DOHH2 (cell line): ENCODE results near the gene CACNA1I.

ENCODE experiments used
- H3F3A ChIP-seq: fragments of 200-600 bp; sonication (generic), shearing (Covaris generic); 2 replicates; pipeline ENCODE4 v1.6.0; 2016; ENCODE audit warnings: antibody characterized with exemption, mild to moderate bottlenecking; ENCODE audit not compliant: control insufficient read depth, insufficient read depth
- H3K27ac ChIP-seq: fragments of 200-600 bp; sonication (generic); 2 replicates; pipeline ENCODE4 v1.5.1; 2014; ENCODE audit warnings: low read depth, mild to moderate bottlenecking, low read length, moderate library complexity
- H3K27me3 ChIP-seq: fragments of 200-600 bp; sonication (generic); 2 replicates; pipeline ENCODE4 v1.6.1; 2014; ENCODE audit warnings: mild to moderate bottlenecking, low read length, mixed read lengths; ENCODE audit not compliant: control insufficient read depth
- H3K36me3 ChIP-seq: fragments of 200-600 bp; sonication (generic); 2 replicates; pipeline ENCODE4 v1.6.1; 2014; ENCODE audit warnings: mild to moderate bottlenecking, low read length, moderate library complexity, mixed read lengths; ENCODE audit not compliant: control insufficient read depth
- H3K4me1 ChIP-seq: fragments of 200-600 bp; sonication (generic); 2 replicates; pipeline ENCODE4 v1.6.1; 2014; ENCODE audit warnings: mild to moderate bottlenecking, low read length, mixed read lengths; ENCODE audit not compliant: control insufficient read depth
- H3K4me2 ChIP-seq: fragments of 200-600 bp; sonication (generic); 2 replicates; pipeline ENCODE4 v1.6.0; 2014; ENCODE audit warnings: mild to moderate bottlenecking, low read length, moderate library complexity
- H3K4me3 ChIP-seq: fragments of 200-600 bp; sonication (generic); 2 replicates; pipeline ENCODE4 v1.5.1; 2014; ENCODE audit warnings: mild to moderate bottlenecking, low read length, mixed read lengths
- H3K79me2 ChIP-seq: fragments of 200-600 bp; sonication (generic); 2 replicates; pipeline ENCODE4 v1.6.1; 2014; ENCODE audit warnings: mild to moderate bottlenecking, low read length, mixed read lengths; ENCODE audit not compliant: control insufficient read depth
- H3K9me2 ChIP-seq: fragments of 200-600 bp; sonication (generic); replicated peaks from 2 replicates; pipeline ENCODE4 v1.6.1; 2014; ENCODE audit warnings: mild to moderate bottlenecking, low read length, mixed read lengths; ENCODE audit not compliant: control insufficient read depth
- H3K9me3 ChIP-seq: fragments of 200-600 bp; sonication (generic); 2 replicates; pipeline ENCODE4 v1.6.1; 2014; ENCODE audit warnings: antibody characterized with exemption, low read length, mixed read lengths; ENCODE audit not compliant: control insufficient read depth, insufficient read depth
- H4K20me1 ChIP-seq: fragments of 200-600 bp; sonication (generic); 2 replicates; pipeline ENCODE4 v1.6.0; 2014; ENCODE audit warnings: low read depth, mild to moderate bottlenecking, antibody characterized with exemption, low read length, moderate library complexity; ENCODE audit not compliant: control insufficient read depth, insufficient read depth
- EZH2phosphoT487 ChIP-seq: fragments of 200-600 bp; sonication (generic); IDR thresholded peaks from 2 replicates; pipeline ENCODE4 v1.6.1; 2017; ENCODE audit warnings: borderline replicate concordance, mild to moderate bottlenecking, antibody characterized with exemption, low read length, moderate library complexity, mixed read lengths
- TF ChIP-seq, protein P1 (sequence below): fragments of 200-600 bp; sonication (generic); IDR thresholded peaks from one replicate; pipeline ENCODE4 v1.5.1; 2014; ENCODE audit warnings: antibody characterized with exemption, mild to moderate bottlenecking, low read depth, low read length; ENCODE audit not compliant: poor library complexity, severe bottlenecking

CACNA1I gene

DNA sequence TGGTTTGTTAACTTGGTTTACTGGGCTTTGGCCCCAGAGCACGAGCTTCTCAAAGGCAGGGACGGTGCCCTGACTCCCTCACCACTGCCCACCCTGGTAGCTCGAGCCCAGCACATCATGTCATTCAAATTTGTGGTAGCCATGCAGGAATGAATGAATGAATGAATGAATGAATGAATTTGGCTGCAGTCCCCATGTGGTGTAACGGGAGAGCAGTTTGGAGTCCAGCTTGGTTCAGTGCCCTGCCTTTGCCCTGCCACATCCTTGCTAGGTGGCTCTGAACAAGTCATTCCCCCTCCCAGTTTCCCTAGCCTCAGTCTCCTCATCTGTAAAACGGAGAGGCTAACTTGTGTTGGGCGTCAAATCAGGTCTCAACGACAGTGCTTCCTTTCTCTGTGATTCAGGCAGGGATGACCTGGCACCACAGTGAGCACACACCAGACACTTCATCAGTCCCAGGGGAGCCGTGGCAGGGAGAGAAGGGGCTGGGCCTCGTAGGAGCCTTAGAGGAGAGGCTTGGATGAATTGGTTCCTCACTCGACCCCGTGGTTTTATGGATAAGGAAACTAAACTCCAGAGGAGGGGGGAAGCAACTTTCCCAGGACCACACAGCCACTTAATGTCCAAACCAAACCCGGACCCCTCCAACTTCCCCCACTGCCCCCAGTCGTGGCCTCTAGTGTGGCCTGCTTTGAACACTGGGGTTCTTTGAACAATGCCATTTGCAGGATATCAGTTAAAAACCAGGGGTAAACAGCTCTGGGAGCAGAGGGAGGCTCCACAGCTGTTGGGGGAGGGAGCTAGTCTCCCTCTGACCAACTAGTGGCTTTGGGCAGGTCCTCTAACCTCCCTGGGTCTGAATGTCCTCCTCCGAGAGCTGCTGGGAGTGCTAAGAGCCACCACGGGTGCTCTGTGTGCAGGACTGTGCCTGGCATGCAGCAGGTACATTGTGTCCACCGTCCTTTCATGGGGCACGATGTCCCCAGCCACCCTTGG is 86.2 kb downstream of the CACNA1I start:
- no peak overlapping the region for H3K4me2 ChIP-seq
- no peak overlapping the region for H3K4me3 ChIP-seq
- no peaks in the 10 kb centered on the region for H3K36me3 ChIP-seq
- TF ChIP-seq, protein P1, sequence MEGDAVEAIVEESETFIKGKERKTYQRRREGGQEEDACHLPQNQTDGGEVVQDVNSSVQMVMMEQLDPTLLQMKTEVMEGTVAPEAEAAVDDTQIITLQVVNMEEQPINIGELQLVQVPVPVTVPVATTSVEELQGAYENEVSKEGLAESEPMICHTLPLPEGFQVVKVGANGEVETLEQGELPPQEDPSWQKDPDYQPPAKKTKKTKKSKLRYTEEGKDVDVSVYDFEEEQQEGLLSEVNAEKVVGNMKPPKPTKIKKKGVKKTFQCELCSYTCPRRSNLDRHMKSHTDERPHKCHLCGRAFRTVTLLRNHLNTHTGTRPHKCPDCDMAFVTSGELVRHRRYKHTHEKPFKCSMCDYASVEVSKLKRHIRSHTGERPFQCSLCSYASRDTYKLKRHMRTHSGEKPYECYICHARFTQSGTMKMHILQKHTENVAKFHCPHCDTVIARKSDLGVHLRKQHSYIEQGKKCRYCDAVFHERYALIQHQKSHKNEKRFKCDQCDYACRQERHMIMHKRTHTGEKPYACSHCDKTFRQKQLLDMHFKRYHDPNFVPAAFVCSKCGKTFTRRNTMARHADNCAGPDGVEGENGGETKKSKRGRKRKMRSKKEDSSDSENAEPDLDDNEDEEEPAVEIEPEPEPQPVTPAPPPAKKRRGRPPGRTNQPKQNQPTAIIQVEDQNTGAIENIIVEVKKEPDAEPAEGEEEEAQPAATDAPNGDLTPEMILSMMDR: no peak
- no peak for TF ChIP-seq EZH2phosphoT487
- H3K27me3 ChIP-seq: no peaks in the 10 kb centered on the region
- H3K9me3 ChIP-seq: no peaks in the 10 kb centered on the region
- no peaks in the 10 kb centered on the region for H4K20me1 ChIP-seq
- H3F3A ChIP-seq: no peaks in the 10 kb centered on the region
- H3K79me2 ChIP-seq: no peaks in the 10 kb centered on the region
- no peaks in the 10 kb centered on the region for H3K4me1 ChIP-seq
- H3K27ac ChIP-seq: no peak overlapping the region
- no peaks in the 10 kb centered on the region for H3K9me2 ChIP-seq

GRCh38 chr22:39658367-39658766 is 87.8 kb downstream of the CACNA1I start:
- H3K27ac ChIP-seq: no peak overlapping the region
- H3K27me3 ChIP-seq: no peaks in the 10 kb centered on the region
- TF ChIP-seq, protein P1: no peak
- TF ChIP-seq EZH2phosphoT487: no peak
- no peaks in the 10 kb centered on the region for H3F3A ChIP-seq
- no peak overlapping the region for H3K4me3 ChIP-seq
- H3K36me3 ChIP-seq: no peaks in the 10 kb centered on the region
- H3K79me2 ChIP-seq: no peaks in the 10 kb centered on the region
- no peaks in the 10 kb centered on the region for H3K9me3 ChIP-seq
- H3K4me2 ChIP-seq: no peak overlapping the region
- no peaks in the 10 kb centered on the region for H3K9me2 ChIP-seq
- H3K4me1 ChIP-seq: no peaks in the 10 kb centered on the region
- no peaks in the 10 kb centered on the region for H4K20me1 ChIP-seq

GRCh38 chr22:39658806-39659463 is 88.4 kb downstream of the CACNA1I start:
- Histone ChIP-seq H3K27ac (no peak overlapping the region), H3K36me3 (no peaks in the 10 kb centered on the region), H3K27me3 (no peaks in the 10 kb centered on the region), H3K4me3 (no peak overlapping the region), H4K20me1 (no peaks in the 10 kb centered on the region), H3F3A (no peaks in the 10 kb centered on the region), H3K9me3 (no peaks in the 10 kb centered on the region), H3K4me1 (no peaks in the 10 kb centered on the region), H3K4me2 (no peak overlapping the region), H3K79me2 (no peaks in the 10 kb centered on the region), H3K9me2 (no peaks in the 10 kb centered on the region)
- TF ChIP-seq, protein P1: no peak
- no peak for TF ChIP-seq EZH2phosphoT487
